Endothelial cell of umbilical vein (primary cell): ENCODE measurements around the gene KAT14. TPM values are rescaled to one million over a fixed set of nuclear protein-coding genes. Genes with fewer than 3 reads are reported as not detected.

ENCODE experiments used
- BruUV-seq: library from RNA; stranded (reverse); fragments of 400-500 nt; replicated peaks from 2 replicates; lab custom pipeline; 2021; lab: Mats Ljungman, UMichigan
- CTCF ChIA-PET: fragments of 300-600, 350-600 bp; sonication (Branson Sonifier 250); formaldehyde crosslinking; loops from one replicate; lab custom pipeline; 2021; ENCODE audit warnings: antibody characterized with exemption, inconsistent platforms; lab: Charles Lee
- POLR2A ChIA-PET: fragments of 300-600, 350-600 bp; sonication (Branson Sonifier 250); formaldehyde crosslinking; loops from one replicate; lab custom pipeline; 2021; ENCODE audit warnings: antibody characterized with exemption, inconsistent platforms; lab: Charles Lee
- DNase-seq: peaks from one replicate; pipeline ENCODE4 v3.0.0-alpha.2; 2011; ENCODE audit warnings: low read depth, low spot score
- FAIRE-seq: peaks from 2 replicates; lab custom pipeline; 2011; peaks lifted over from hg19 to GRCh38; lab: Jason Lieb, UNC
- H2AFZ ChIP-seq: 2 replicates; pipeline ENCODE4 v1.6.0; 2012; ENCODE audit warnings: low read depth, low read length, control low read depth, inconsistent platforms
- H3K27ac ChIP-seq: 2 replicates; pipeline ENCODE4 v1.5.1; 2011; ENCODE audit warnings: low read depth, mild to moderate bottlenecking, control low read depth, low read length, moderate library complexity; ENCODE audit not compliant: insufficient read depth
- H3K27me3 ChIP-seq, 2 experiments: 2 replicates each; pipeline versions ENCODE4 v1.6.0 to v1.6.1; 2011; ENCODE audit warnings: low read length in 2 of 2, mixed read lengths in 1 of 2; ENCODE audit not compliant: control insufficient read depth in 2 of 2, insufficient read depth in 2 of 2
- H3K36me3 ChIP-seq, 2 experiments: 2 replicates in 1 of 2; 3 replicates in 1 of 2; pipeline ENCODE4 v1.5.1; 2011; ENCODE audit warnings: low read length in 2 of 2, mild to moderate bottlenecking in 1 of 2, moderate library complexity in 1 of 2; ENCODE audit not compliant: control insufficient read depth in 2 of 2, insufficient read depth in 2 of 2; ENCODE audit errors: extremely low read depth in 1 of 2
- H3K4me1 ChIP-seq: 3 replicates; pipeline ENCODE4 v1.5.1; 2011; ENCODE audit warnings: mild to moderate bottlenecking, low read length; ENCODE audit not compliant: control insufficient read depth, insufficient read depth; ENCODE audit errors: extremely low read depth
- H3K4me2 ChIP-seq: 2 replicates; pipeline ENCODE4 v1.6.1; 2011; ENCODE audit warnings: low read length, control low read depth, mixed read lengths; ENCODE audit not compliant: insufficient read depth
- H3K4me3 ChIP-seq, 3 experiments: fragments of 200-600 bp in 1 of 3; sonication (generic), shearing (Covaris generic) in 1 of 3; replicated peaks in 1 of 3; 2 replicates each; pipeline ENCODE4 v1.5.1; 2011 to 2016; ENCODE audit warnings: control low read depth in 3 of 3, low read length in 3 of 3, mild to moderate bottlenecking in 2 of 3, inconsistent platforms in 1 of 3, low read depth in 1 of 3, moderate library complexity in 1 of 3; ENCODE audit not compliant: insufficient read depth in 1 of 3
- H3K79me2 ChIP-seq: 2 replicates; pipeline ENCODE4 v1.6.0; 2012; ENCODE audit warnings: low read length, inconsistent platforms; ENCODE audit not compliant: control insufficient read depth, insufficient read depth
- H3K9ac ChIP-seq: replicated peaks from 2 replicates; pipeline ENCODE3; 2011; ENCODE audit warnings: low read length, control low read depth; ENCODE audit not compliant: insufficient read depth; ENCODE audit errors: extremely low read depth
- H3K9me1 ChIP-seq: replicated peaks from 3 replicates; pipeline ENCODE4 v1.6.0; 2011; ENCODE audit warnings: mild to moderate bottlenecking, low read length; ENCODE audit not compliant: control insufficient read depth, insufficient read depth; ENCODE audit errors: extremely low read depth
- H3K9me3 ChIP-seq: replicated peaks from 2 replicates; pipeline ENCODE4 v1.5.1; 2012; ENCODE audit warnings: low read length, inconsistent platforms; ENCODE audit not compliant: control insufficient read depth, insufficient read depth
- H4K20me1 ChIP-seq: replicated peaks from 2 replicates; pipeline ENCODE3; 2011; ENCODE audit warnings: mild to moderate bottlenecking, low read length; ENCODE audit not compliant: control insufficient read depth, insufficient read depth; ENCODE audit errors: extremely low read depth
- EZH2 ChIP-seq: IDR thresholded peaks from 2 replicates; pipeline ENCODE4 v1.6.1; 2012; ENCODE audit warnings: borderline replicate concordance, low read depth, mild to moderate bottlenecking, moderate library complexity, low read length, inconsistent platforms; ENCODE audit not compliant: severe bottlenecking
- FOS ChIP-seq: IDR thresholded peaks from 2 replicates; pipeline ENCODE4 v1.6.1; 2011; ENCODE audit warnings: mild to moderate bottlenecking, low read length, moderate library complexity, borderline replicate concordance; ENCODE audit not compliant: insufficient read depth
- GATA2 ChIP-seq: IDR thresholded peaks from 2 replicates; pipeline ENCODE4 v1.7.0; 2011; ENCODE audit warnings: low read depth, mild to moderate bottlenecking, moderate library complexity, mixed read lengths, low read length; ENCODE audit not compliant: insufficient read length, insufficient read depth
- JUN ChIP-seq: IDR thresholded peaks from 2 replicates; pipeline ENCODE4 v1.6.1; 2011; ENCODE audit warnings: borderline replicate concordance, low read depth; ENCODE audit not compliant: insufficient read length, insufficient read depth
- MYC ChIP-seq: IDR thresholded peaks from one replicate; pipeline ENCODE4 v1.6.1; 2011; ENCODE audit warnings: mild to moderate bottlenecking, low read depth, low read length
- POLR2A ChIP-seq: IDR thresholded peaks from 2 replicates; pipeline ENCODE4 v1.6.1; 2012; ENCODE audit warnings: low read depth, mild to moderate bottlenecking, control low read depth, low read length
- POLR2AphosphoS5 ChIP-seq: IDR thresholded peaks from 2 replicates; pipeline ENCODE4 v1.6.1; 2012; ENCODE audit warnings: low read depth, mild to moderate bottlenecking, control low read depth, low read length, moderate library complexity; ENCODE audit not compliant: insufficient read depth
- dilution Hi-C: fragments of 300-500 bp; cut with MboI; formaldehyde crosslinking; loops from one replicate; pipeline ENCODE4 v1.15.0; 2019; ENCODE audit warnings: low sequenced_read_pairs; ENCODE audit not compliant: extremely low pct_ligation_motif_present
- intact Hi-C: fragments of 100-400 bp; cut with micrococcal nuclease; formaldehyde crosslinking; loops from one replicate; pipeline ENCODE4 v1.10.0; 2022
- polyA plus RNA-seq, 4 experiments: library from polyadenylated mRNA; depleted of rRNA in 3 of 4; stranded (reverse) in 3 of 4; unstranded in 1 of 4; fragments of >200 nt; gene quantifications; 2 replicates each; pipeline versions ENCODE4 v1.2.1 to v1.2.3, GENCODE V29; 2011 to 2012; ENCODE audit warnings: missing spikeins in 1 of 4
- total RNA-seq: library from RNA; stranded (reverse); gene quantifications from 2 replicates; pipeline ENCODE4 v1.2.3, GENCODE V29; 2021
- TF ChIP-seq, protein P1 (sequence below): IDR thresholded peaks from 2 replicates; pipeline ENCODE4 v1.6.1; 2011; ENCODE audit not compliant: insufficient read depth, insufficient read length
- TF ChIP-seq, protein P2 (sequence below), 2 donors: IDR thresholded peaks; 1 replicate in 1 of 2; 2 replicates in 1 of 2; pipeline ENCODE4 v1.5.1; 2011; ENCODE audit warnings: low read length in 2 of 2, mild to moderate bottlenecking in 2 of 2, moderate library complexity in 2 of 2, control low read depth in 1 of 2, inconsistent platforms in 1 of 2, low read depth in 1 of 2; ENCODE audit not compliant: insufficient read depth in 1 of 2; ENCODE audit errors: extremely low read depth in 1 of 2

Gene KAT14
- total and polyA plus RNA-seq, 2 donors (not counting 3 experiments of a cell fraction or from before 2014, with no cell fraction given), result 6.7 to 11.7 TPM

- H3K36me3 ChIP-seq, result no peaks in the 10 kb centered on the region
- no peaks in the 10 kb centered on the region for H3K79me2 ChIP-seq
- peaks cover 0 to 2% of the 10 kb centered on the region in 2 experiments for H3K27me3 ChIP-seq
- no peak for TF ChIP-seq MYC
- no peak for TF ChIP-seq EZH2
- TF ChIP-seq, protein P1, sequence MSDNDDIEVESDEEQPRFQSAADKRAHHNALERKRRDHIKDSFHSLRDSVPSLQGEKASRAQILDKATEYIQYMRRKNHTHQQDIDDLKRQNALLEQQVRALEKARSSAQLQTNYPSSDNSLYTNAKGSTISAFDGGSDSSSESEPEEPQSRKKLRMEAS, result no peak
- no peak for TF ChIP-seq FOS
- no peak for TF ChIP-seq GATA2
- TF ChIP-seq, protein P2, sequence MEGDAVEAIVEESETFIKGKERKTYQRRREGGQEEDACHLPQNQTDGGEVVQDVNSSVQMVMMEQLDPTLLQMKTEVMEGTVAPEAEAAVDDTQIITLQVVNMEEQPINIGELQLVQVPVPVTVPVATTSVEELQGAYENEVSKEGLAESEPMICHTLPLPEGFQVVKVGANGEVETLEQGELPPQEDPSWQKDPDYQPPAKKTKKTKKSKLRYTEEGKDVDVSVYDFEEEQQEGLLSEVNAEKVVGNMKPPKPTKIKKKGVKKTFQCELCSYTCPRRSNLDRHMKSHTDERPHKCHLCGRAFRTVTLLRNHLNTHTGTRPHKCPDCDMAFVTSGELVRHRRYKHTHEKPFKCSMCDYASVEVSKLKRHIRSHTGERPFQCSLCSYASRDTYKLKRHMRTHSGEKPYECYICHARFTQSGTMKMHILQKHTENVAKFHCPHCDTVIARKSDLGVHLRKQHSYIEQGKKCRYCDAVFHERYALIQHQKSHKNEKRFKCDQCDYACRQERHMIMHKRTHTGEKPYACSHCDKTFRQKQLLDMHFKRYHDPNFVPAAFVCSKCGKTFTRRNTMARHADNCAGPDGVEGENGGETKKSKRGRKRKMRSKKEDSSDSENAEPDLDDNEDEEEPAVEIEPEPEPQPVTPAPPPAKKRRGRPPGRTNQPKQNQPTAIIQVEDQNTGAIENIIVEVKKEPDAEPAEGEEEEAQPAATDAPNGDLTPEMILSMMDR (IDR thresholded peaks at IDR 0.05; ENCODE audit: extremely low read depth in 1 of 2, insufficient read depth in 1 of 2, low read depth in 1 of 2, low read length in 2 of 2), result no peak
- no peak for TF ChIP-seq POLR2AphosphoS5
- no peak for TF ChIP-seq JUN
- no peak for TF ChIP-seq POLR2A
- H3K9ac ChIP-seq, result no peak overlapping the region
- dilution Hi-C loops (no loop called here), intact Hi-C loops (no loop called here)
- H3K4me2 ChIP-seq, result no peak overlapping the region
- DNase-seq (no peak), FAIRE-seq (no peak)
- BruUV-seq, result no TSS peak
- ChIA-PET POLR2A (no interaction called here), CTCF (no interaction called here)
- H4K20me1 ChIP-seq, result no peaks in the 10 kb centered on the region
- no peak overlapping the region for H3K27ac ChIP-seq
- no peaks in the 10 kb centered on the region for H3K4me1 ChIP-seq
- H2AFZ ChIP-seq, result no peak overlapping the region
- no peaks in the 10 kb centered on the region for H3K9me1 ChIP-seq
- no peak overlapping the region for H3K4me3 ChIP-seq
- H3K9me3 ChIP-seq, result no peaks in the 10 kb centered on the region
Measured at GRCh38 chr20:18218280-18218679, 80.6 kb downstream of the KAT14 start.
